HG03175 (cell line): ENCODE measurements around the gene LRRN1.

Experiments
- ATAC-seq: cut with Tn5 transposase; IDR thresholded peaks from one replicate; pipeline ENCODE4 v1.9.1; 2021; ENCODE audit warnings: mild to moderate bottlenecking, moderate library complexity; ENCODE audit not compliant: unreplicated experiment

The LRRN1 gene

GRCh38 chr3:3799173-3800079 is at the start of gene LRRN1:
LRRN1 (plus strand) TSS chr3:3799431; CDS start chr3:3844642, 45,211 bp downstream.
- no peak for ATAC-seq

- ATAC-seq = no peak
These were observed 45.8 kb upstream of the LRRN1 start for GRCh38 chr3:3753416-3753815.

DNA sequence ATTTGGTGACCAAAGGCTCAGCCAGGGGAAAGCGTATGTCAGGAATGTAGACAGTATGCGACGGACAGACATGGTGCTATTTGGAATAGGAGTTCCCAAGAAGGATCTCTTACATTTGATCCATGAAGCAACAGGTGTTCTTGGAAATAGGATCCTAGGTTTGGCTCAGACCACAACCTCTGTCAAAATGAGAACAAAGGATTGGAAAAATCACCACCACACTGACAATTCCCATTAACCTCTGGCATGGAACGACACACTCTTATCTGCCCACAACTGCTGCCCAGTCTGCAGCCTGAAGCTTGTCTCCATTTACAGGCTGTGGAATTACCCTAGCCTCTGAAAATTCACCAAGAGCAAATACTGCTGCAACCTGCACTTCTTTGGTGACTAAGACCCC is 33.6 kb upstream of the LRRN1 start:
- no peak for ATAC-seq

- no peak for ATAC-seq
These were observed 33.1 kb upstream of the LRRN1 start for GRCh38 chr3:3766140-3766539.

GRCh38 chr3:3771094-3771493 is 28.1 kb upstream of the LRRN1 start:
- ATAC-seq = no peak

- ATAC-seq = no peak
These were observed 27.7 kb upstream of the LRRN1 start for GRCh38 chr3:3771567-3771966.

GRCh38 chr3:3772338-3772737 is 26.9 kb upstream of the LRRN1 start:
- ATAC-seq = no peak

DNA sequence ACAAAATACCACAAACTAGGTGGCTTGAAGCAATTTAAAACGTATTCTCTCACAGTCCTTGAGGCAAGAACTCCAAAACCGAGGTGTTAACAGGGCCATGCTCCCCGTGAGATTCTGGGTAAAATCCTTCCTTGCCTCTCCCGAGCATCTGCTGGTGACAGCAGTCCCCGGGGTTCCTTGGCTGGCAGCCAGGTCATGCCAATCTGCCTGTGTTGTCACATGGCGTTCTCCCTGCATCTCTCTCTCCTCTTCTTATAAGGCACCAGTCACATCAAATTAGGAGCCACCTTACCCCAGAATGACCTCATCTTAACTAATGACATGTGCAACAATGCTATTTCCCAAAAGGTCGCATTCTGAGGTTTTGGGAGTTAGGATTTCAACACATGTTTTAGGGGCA is 26.3 kb upstream of the LRRN1 start:
- ATAC-seq = no peak

DNA sequence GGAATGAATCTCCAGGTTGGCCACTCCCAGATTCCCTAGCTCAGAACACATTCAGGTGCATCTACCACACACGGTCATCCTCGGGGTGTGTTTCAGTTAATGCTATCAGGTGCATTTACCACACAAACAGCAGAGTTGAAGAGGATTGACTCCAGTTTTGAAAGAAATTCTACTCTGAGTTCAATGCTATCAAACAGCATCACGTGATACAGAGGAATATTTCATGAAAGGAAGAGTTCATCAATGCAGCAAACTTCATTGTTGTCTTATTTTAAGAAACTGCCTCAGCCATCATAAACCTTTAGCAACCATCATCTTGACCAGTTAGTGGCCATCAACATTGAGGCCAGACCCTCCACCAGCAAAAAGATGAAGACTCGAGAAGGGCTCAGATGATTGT is 22.6 kb upstream of the LRRN1 start:
- no peak for ATAC-seq

DNA sequence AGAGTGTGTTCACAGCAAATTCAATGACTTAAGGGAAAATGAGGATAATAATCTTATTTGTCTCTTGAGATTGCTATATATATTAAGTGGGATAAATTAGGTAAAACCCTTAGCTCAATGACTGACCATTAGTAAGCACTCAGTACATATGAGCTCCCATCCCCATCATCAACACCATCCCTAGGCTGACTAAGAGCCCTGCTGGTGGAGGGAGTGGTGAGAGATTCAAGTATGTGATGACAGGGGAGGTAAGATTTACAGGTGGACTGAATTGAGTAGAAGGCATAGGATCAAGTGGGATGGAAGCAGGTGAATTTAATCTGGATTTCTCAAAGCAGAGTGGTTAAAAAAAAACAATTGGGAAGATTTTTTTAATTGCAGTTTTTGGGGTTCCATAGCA is 21.0 kb upstream of the LRRN1 start:
- ATAC-seq = no peak

DNA sequence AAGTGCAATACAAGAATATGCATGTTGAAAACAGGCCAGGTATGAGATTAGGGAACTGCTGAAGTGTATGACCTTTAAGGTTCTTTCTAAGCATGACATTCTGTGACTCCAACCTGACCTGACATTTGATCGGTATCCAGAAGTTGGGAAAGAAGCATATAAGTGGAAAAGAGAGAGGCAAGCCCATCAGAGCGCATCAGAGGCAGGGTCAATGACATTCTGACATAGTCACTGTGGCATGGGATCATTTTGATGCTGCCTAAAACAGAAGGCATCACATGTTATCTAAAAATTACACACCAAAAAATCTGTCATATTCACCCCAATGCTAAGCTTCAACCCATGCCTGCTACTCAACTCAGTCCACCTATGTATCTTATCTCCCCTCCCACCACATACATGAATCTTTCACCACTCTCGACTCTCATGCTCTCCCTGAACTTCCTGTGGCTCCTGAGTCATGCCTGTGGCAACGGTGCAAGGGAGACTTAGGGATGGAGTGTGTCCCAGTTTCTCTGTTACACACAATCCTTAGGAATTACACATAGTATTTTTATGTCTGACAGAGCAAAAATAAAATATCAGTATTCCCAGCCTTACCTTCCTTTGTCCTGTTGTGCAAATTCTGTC is 20.5 kb upstream of the LRRN1 start:
- no peak for ATAC-seq

DNA sequence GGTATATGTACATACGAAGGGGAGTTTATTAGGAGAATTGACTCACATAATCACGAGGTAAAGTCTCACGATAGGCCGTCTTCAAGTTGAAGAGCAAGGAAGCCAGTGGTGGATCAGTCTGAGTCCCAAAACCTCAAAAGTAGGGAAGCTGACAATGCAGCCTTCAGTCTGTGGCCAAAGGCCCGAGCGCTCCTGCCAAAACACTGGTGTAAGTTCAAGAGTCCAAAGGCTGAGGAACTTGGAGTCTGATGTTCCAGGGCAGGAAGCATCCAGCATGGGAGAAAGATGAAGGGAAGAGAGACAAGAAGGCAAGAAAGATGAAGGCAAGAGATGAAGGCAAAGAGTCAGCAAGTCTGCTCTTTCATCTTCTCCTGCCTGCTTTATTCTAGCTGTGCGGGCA is 16.8 kb upstream of the LRRN1 start:
- no peak for ATAC-seq

- ATAC-seq = no peak
These were observed 16.0 kb upstream of the LRRN1 start for GRCh38 chr3:3783210-3783609.

- no peak for ATAC-seq
These were observed 15.5 kb upstream of the LRRN1 start for GRCh38 chr3:3783696-3784095.

DNA sequence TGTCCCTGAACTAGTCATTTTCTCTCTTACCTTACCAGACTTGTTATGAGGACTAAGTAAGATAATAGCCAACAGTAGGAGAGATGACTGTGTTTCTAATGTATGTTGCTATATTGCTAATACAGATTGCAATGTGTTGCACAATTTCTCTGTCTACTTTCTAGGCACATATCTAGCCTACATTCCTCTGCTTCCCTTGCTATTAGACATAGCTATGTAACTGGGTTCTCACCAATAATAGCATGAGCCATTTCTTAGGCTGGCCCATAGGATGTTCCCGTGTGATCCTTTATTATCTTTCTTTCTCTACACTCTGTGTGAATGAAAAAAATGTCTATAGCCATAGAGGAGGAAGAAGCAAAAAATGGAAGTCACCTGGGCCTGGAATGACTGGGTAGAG is 6.8 kb upstream of the LRRN1 start:
- ATAC-seq = no peak

DNA sequence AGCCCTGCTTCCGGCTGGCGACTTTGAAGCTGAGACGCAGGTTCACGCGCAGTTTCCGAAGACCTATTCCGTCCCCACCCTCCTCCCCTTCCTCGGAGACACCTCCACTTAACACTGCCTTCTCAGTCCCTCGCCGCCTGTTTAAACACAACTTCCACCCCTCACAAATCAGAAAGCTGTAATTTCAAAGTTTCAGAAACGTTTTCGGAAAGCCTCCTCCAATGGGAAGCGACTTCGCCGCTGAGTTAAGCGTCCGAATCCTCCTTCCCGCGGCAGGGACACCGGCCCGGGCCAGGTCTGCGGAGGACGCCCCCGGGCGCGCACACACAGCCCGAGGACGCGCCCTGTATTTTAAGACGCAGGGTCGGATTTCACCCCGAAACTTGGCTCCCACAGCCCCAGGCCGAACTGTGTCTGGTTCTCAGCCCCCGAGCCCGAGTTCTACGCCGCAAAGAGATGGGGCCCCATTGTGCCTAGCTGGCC is 559 bp upstream of the LRRN1 start:
- no peak for ATAC-seq

- no peak for ATAC-seq
These were observed 837 bp downstream of the LRRN1 start for GRCh38 chr3:3800080-3800455.

- ATAC-seq = no peak
These were observed 1.7 kb downstream of the LRRN1 start for GRCh38 chr3:3800685-3801493.

DNA sequence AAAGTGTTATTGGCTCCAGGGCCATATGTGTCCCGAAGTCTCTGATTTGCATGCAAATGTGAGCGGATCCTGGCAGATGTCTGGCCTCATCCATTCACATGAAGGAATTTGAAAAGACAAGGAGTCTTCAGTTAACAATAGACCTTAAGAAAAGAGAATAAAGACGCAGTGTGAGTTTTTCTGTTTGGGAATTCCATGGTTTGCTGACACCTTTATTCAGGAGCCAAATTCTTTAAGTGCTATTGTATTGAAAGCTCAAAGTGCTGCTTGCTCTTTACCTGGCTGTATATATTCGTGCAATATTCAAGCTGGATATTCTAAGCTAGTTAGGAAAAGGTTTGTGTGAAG is 2.2 kb downstream of the LRRN1 start:
- ATAC-seq = no peak

GRCh38 chr3:3802046-3802445 is 2.8 kb downstream of the LRRN1 start:
- ATAC-seq = no peak

DNA sequence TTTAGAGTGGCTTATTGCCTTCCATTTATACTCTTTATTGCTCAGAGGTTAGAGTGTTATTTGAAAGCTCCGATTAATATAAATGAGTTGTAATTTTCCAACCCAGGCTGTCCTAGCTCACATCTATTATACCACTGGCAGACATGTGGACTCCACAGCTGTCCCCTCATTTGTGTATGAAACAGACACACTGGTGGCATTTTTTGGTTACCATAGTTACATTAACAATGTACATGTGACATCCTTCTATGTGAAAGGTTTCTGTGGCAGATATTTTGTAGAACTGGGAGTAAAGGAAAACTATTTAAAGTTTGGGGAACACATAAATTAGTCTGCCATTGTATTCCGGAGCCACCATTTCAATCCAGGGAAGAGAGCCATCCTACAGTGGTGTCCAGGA is 5.3 kb downstream of the LRRN1 start:
- no peak for ATAC-seq

- no peak for ATAC-seq
These were observed 6.9 kb downstream of the LRRN1 start for GRCh38 chr3:3806092-3806491.
